ENCODE data around the gene PLSCR3. TPM values are rescaled to one million over a fixed set of nuclear protein-coding genes. Genes with fewer than 3 reads are reported as not detected.

Gene PLSCR3
- total and polyA plus RNA-seq, 2 experiments from 2014 or later: 30.0 to 34.3 TPM

DNA sequence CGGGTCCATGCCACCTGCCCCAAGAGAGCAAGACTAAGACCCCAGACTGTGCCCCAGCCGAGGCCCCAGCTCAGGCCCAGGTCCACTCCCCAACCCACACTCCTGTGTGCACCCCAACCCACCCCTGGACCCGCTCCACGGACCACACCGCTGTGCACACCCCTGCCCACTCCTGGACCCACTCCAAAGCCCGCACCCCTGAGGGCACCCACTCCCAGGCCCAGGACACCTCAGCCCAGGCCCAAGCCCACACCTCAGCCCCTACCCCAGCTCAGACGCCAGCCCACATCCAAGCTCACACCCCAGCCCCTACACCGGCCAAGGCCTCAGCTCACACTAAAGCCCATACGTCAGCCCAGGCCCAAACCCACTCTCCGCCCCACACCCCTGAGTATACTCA, 35.4 kb upstream of the PLSCR3 start:
- Histone ChIP-seq H4K20me1 (replicated peaks; ENCODE audit: insufficient read depth) (no peaks in the 10 kb centered on the region), H3K9me2 (ENCODE audit: insufficient read depth) (0 out of 2 replicates have a peak, but pooled peaks cover 13% of the 10 kb centered on the region), H2AFZ (no peak overlapping the region), H3K4me1 (ENCODE audit: insufficient read depth) (no peaks in the 10 kb centered on the region), H3K27me3 (ENCODE audit: insufficient read depth) (no peaks in the 10 kb centered on the region), H3K4me2 (no peak overlapping the region), H3K27ac (ENCODE audit: low read depth) (no peak overlapping the region), H3K36me3 (ENCODE audit: insufficient read depth) (no peaks in the 10 kb centered on the region), H3K79me2 (replicated peaks; ENCODE audit: insufficient read depth) (no peaks in the 10 kb centered on the region), H3F3A (replicated peaks; ENCODE audit: low read depth) (no peaks in the 10 kb centered on the region), H3K4me3 (no peak overlapping the region)
- H3K27ac Mint-ChIP-seq: no peak overlapping the region
- H3K4me1 Mint-ChIP-seq: no peaks in the 10 kb centered on the region; the same call in 2 of the 3 replicates
- ATAC-seq: no peak
- H3K9me3 Mint-ChIP-seq: no peaks in the 10 kb centered on the region; the same call in 2 of the 3 replicates
- no peak for TF ChIP-seq ZNF462 (CRISPR knock-in tag; IDR thresholded peaks at IDR 0.05)
- TF ChIP-seq ZNF331 (CRISPR knock-in tag; IDR thresholded peaks at IDR 0.05; ENCODE audit: low read depth): no peak
- no peak for TF ChIP-seq EZH2 (IDR thresholded peaks at IDR 0.05; ENCODE audit: low read depth, unreplicated experiment)
- no peak for TF ChIP-seq CTCF (conservative IDR thresholded peaks at IDR 0.05; ENCODE audit: low read depth in 2 of 2)
- TF ChIP-seq JUNB (IDR thresholded peaks at IDR 0.05; ENCODE audit: unreplicated experiment): no peak
- no peak for TF ChIP-seq REST (IDR thresholded peaks at IDR 0.05; ENCODE audit: unreplicated experiment)
- no peak for TF ChIP-seq STAT1 (IDR thresholded peaks at IDR 0.05; ENCODE audit: unreplicated experiment)
- TF ChIP-seq NANOG (IDR thresholded peaks at IDR 0.05; ENCODE audit: borderline replicate concordance): no peak
- no peak for TF ChIP-seq CREB1 (CRISPR knock-in tag; IDR thresholded peaks at IDR 0.05; ENCODE audit: low read depth)
- TF ChIP-seq POLR2AphosphoS5 (IDR thresholded peaks at IDR 0.05; ENCODE audit: low read depth): no peak
- H3K4me3 Mint-ChIP-seq: no peak overlapping the region
- H3K27me3 Mint-ChIP-seq (ENCODE audit: insufficient read depth, low read depth, poor library complexity): peaks cover 21% of the 10 kb centered on the region
- no peaks in the 10 kb centered on the region for H3K36me3 Mint-ChIP-seq (ENCODE audit: low read depth)
- no peak for DNase-seq (ENCODE audit: low spot score)

Measured in GM23338 (cell line).